Lower lobe of right lung (tissue), 2 donors: ENCODE results near the gene VASH1. TPM values are rescaled to one million over a fixed set of nuclear protein-coding genes. Genes with fewer than 3 reads are reported as not detected.
A peak's percentile ranks its signal among the peaks of the same experiment; 100 is the strongest.

ENCODE experiments used
- ATAC-seq, 2 donors: fragments of 200-7000 bp; cut with Tn5 transposase; one replicate each; pipeline ENCODE4 v1.9.1; 2020 to 2022; ENCODE audit warnings: mild to moderate bottlenecking in 2 of 2, moderate library complexity in 2 of 2
- DNase-seq: peaks from one replicate; pipeline ENCODE4 v3.0.0-alpha.2; 2020
- H3K27ac ChIP-seq: fragments of 200-600 bp; one replicate; pipeline ENCODE4 v1.8.0; 2022
- H3K27me3 ChIP-seq: fragments of 200-600 bp; one replicate; pipeline ENCODE4 v1.8.0; 2022; ENCODE audit warnings: low read depth
- H3K36me3 ChIP-seq: fragments of 200-600 bp; one replicate; pipeline ENCODE4 v1.8.0; 2022; ENCODE audit warnings: mild to moderate bottlenecking
- H3K4me1 ChIP-seq: fragments of 200-600 bp; one replicate; pipeline ENCODE4 v1.8.0; 2022
- H3K4me3 ChIP-seq: fragments of 200-600 bp; one replicate; pipeline ENCODE4 v1.8.0; 2022; ENCODE audit warnings: mild to moderate bottlenecking
- H3K9me3 ChIP-seq: fragments of 200-600 bp; one replicate; pipeline ENCODE4 v1.8.0; 2022
- intact Hi-C: fragments of 100-400 bp; cut with DNase I; formaldehyde crosslinking; loops from one replicate; pipeline ENCODE4 v1.11.0; 2022
- long read RNA-seq: library from polyadenylated mRNA; unstranded; transcript quantifications from one replicate; pipeline ENCODE4 v2.0.0, GENCODE V29; 2021
- total RNA-seq: library from RNA; stranded (reverse); fragmentation: NEBNext Ultra II Directional; extraction: Animal tissue kit (Norgen Biotek cat#: 25700); gene quantifications from one replicate; pipeline ENCODE4 v1.2.1, GENCODE V29; 2021
- TF ChIP-seq, protein P1 (sequence below): fragments of 200-600 bp; IDR thresholded peaks from one replicate; pipeline ENCODE4 v1.8.0; 2022; ENCODE audit warnings: antibody characterized with exemption, mild to moderate bottlenecking
- donor health status: DM: no; HTN: yes; CAD: no; lungs with severe emphysema.

Gene VASH1
- total RNA-seq = 51.7 TPM
- long read RNA-seq, full-length matches to known transcripts = 16 of 106 reads
- long read RNA-seq, partial matches to known transcripts = 6 of 106 reads
- long read RNA-seq, other reads (novel, unspliced or antisense) = 84 of 106 reads

DNA sequence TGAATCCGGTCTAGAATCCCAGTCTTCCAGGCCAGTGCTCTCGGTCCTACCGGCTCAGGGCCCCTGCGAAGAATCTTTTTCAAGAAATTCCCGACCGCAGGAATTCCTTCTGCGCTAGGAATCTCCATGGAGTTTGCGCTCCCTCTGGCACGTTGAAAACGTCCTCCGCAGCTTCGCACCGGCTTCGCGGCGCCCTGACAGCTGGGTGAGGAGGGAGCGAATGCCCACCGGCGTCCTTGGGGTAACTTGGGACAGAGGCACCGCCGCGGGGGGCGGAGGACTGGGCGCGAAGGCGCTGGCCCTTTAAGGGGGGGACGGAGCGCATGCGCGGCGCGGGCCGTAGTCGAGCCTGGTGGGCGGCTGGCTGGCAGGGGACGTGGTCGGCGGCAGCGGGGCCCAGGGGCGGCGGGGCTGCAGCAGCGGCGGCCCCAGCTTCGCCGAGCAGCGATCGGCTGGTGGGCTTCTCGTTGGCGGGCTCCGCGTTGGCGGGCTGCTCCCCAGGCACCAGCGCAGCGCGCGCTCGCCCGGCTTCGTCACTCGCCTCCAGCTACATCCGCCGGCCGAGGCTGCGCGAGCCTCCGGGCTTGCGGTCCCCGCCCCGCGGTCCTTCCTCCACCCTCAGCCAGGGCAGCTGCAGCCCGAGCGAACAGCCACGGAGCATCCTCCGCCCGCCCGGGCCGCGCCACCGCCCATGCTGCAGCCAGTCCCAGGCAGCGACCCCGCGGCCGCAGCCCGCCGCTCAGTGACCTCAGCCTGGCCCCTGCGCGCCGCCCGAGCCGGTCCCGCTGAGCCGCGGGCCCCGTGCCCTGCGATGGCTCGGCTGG lies at the start of gene VASH1:
TSS of gene VASH1 (plus strand) at position 333 of the 824 bp plus-strand sequence. CDS start 1,354 bp downstream, outside the sequence.
- peak within 1 kb of the TSS; percentile 85 for H3K27ac ChIP-seq
- DNase-seq = peak; percentile 80
- H3K9me3 ChIP-seq = no peaks in the 10 kb centered on the region
- TF ChIP-seq, protein P1, sequence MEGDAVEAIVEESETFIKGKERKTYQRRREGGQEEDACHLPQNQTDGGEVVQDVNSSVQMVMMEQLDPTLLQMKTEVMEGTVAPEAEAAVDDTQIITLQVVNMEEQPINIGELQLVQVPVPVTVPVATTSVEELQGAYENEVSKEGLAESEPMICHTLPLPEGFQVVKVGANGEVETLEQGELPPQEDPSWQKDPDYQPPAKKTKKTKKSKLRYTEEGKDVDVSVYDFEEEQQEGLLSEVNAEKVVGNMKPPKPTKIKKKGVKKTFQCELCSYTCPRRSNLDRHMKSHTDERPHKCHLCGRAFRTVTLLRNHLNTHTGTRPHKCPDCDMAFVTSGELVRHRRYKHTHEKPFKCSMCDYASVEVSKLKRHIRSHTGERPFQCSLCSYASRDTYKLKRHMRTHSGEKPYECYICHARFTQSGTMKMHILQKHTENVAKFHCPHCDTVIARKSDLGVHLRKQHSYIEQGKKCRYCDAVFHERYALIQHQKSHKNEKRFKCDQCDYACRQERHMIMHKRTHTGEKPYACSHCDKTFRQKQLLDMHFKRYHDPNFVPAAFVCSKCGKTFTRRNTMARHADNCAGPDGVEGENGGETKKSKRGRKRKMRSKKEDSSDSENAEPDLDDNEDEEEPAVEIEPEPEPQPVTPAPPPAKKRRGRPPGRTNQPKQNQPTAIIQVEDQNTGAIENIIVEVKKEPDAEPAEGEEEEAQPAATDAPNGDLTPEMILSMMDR = no peak
- peak; percentile 83 to 86 for ATAC-seq
- peak within 1 kb of the TSS; percentile 86 for H3K4me3 ChIP-seq
- H3K27me3 ChIP-seq = no peaks in the 10 kb centered on the region
- peaks cover 17% of the 10 kb centered on the region for H3K4me1 ChIP-seq
- H3K36me3 ChIP-seq = no peaks in the 10 kb centered on the region
- intact Hi-C loops = no loop called here

DNA sequence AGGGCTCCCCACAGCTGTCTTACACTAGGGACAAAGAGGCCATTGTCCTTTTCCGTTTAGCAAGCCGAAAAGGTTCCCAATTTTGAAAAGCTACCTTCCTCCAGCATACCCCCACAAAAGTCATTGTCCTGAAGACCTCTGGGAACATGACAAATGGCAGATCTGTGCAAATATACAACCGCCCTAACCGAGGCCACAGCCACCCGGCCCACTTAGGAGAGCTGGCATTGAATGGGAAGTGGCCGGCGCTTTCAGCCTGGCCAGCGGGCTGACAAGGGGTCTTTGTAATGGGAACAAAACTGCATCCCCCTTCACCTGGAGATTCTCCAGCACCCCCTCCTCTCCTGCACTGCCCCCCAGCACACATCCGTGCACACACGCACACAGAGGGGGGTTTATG lies 48.1 kb upstream of the VASH1 start:
- DNase-seq = no peak
- Histone ChIP-seq H3K27me3 (no peaks in the 10 kb centered on the region), H3K4me1 (peaks cover 23% of the 10 kb centered on the region), H3K9me3 (no peaks in the 10 kb centered on the region), H3K4me3 (no peak overlapping the region), H3K27ac (no peak overlapping the region), H3K36me3 (no peaks in the 10 kb centered on the region)
- intact Hi-C loops = no loop called here
- ATAC-seq = no peak
- TF ChIP-seq, protein P1 = no peak

DNA sequence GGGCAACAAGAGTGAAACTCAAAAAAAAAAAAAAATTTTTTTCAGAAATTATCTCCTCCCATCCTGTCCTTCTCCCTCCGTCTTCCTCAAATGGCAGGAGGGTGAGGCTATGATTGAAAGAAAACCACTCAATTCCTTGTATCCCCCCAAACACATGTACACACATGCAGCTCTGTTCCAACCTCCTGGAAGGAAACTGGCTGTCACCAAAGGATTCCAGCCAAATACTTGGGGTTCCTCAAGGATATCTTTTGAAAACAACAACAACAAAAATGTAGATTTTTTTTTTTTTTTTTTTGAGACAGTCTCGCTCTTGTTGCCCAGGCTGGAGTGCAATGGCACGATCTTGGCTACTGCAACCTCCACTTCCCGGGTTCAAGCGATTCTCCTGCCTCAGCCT lies 46.8 kb upstream of the VASH1 start:
- Histone ChIP-seq H3K27ac (no peak overlapping the region), H3K9me3 (no peaks in the 10 kb centered on the region), H3K36me3 (no peaks in the 10 kb centered on the region), H3K4me3 (no peak overlapping the region), H3K27me3 (no peaks in the 10 kb centered on the region), H3K4me1 (peaks cover 25% of the 10 kb centered on the region)
- ATAC-seq (no peak), DNase-seq (no peak)
- intact Hi-C loops = no loop called here
- TF ChIP-seq, protein P1 = no peak

DNA sequence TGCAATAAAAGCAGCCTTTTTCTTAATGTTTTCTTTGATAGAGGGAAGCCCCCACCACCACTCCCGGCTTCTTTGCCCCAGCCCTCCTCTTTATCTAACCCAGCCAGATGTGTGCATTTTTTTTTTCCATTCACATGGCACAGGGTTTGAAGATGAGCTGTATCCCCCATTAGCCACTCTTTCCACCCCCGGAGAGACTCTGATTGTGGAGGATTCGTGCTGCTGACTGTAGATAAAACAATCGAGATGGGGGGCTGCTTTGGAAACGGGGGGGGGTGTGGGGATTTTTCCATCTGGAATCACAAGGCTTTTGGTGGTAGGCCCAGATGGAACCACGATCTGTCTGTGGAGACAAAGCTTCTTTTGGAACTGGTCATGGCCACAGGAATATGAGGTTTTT lies 46.2 kb upstream of the VASH1 start:
- intact Hi-C loops = no loop called here
- H3K27me3 ChIP-seq = no peaks in the 10 kb centered on the region
- no peaks in the 10 kb centered on the region for H3K9me3 ChIP-seq
- H3K4me1 ChIP-seq = peaks cover 31% of the 10 kb centered on the region
- no peak overlapping the region for H3K27ac ChIP-seq
- TF ChIP-seq, protein P1 = no peak
- H3K4me3 ChIP-seq = no peak overlapping the region
- DNase-seq (no peak), ATAC-seq (no peak)
- H3K36me3 ChIP-seq = no peaks in the 10 kb centered on the region

DNA sequence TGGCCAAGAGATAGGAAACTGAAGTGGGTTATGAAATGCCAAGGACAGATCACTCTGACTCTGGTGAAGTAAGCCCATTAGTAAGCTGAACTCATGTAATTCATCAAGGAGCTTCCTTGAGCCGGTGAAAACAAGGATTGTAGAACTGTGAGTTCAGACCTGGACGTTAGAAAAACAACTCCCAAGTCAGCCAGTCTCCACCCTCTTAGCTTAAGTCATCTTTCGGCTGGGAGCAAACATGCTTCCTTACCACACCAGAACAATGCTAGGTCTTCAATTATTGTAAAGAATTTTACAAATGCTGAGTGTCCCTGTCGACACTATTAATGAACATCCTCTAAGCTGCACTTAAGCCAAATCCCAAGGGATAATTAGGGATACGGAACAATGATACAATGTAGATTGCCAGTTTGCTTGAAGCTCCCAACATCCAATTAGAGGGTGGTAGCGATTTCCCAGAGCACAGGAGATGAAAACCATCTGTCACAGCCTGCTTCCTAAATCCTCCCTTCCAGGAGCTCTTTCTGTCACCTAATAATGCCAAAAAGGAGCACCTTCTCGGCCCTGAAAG lies 45.7 kb upstream of the VASH1 start:
- peak overlapping the region; percentile 7 for H3K27ac ChIP-seq
- no peak overlapping the region for H3K4me3 ChIP-seq
- TF ChIP-seq, protein P1 = no peak
- no peak for DNase-seq
- no peak for ATAC-seq
- H3K36me3 ChIP-seq = no peaks in the 10 kb centered on the region
- peaks cover 36% of the 10 kb centered on the region for H3K4me1 ChIP-seq
- H3K27me3 ChIP-seq = no peaks in the 10 kb centered on the region
- intact Hi-C loops = no loop called here
- H3K9me3 ChIP-seq = no peaks in the 10 kb centered on the region
